HEK293 (cell line): ENCODE measurements around the gene ARHGAP8.

Experiments
- CTCF ChIA-PET: fragments of 350-600 bp; formaldehyde crosslinking; extraction: SDS; loops from one replicate; lab custom pipeline; 2021; ENCODE audit warnings: antibody characterized with exemption; lab: Yijun Ruan, JAX
- POLR2A ChIA-PET: fragments of 300-600 bp; formaldehyde crosslinking; extraction: SDS; loops from one replicate; lab custom pipeline; 2020; ENCODE audit warnings: antibody characterized with exemption, inconsistent platforms; lab: Yijun Ruan, JAX
- H3K27ac ChIP-seq: fragments of 200-500 bp; sonication (Bioruptor generic); 2 replicates; pipeline ENCODE4 v1.5.1; 2014; ENCODE audit warnings: low read depth, low read length, control low read depth, inconsistent platforms; ENCODE audit errors: extremely low read depth
- H3K36me3 ChIP-seq, 2 experiments: fragments of 200-500 bp in 1 of 2; sonication (Bioruptor generic) in 1 of 2; 1 replicate in 1 of 2; 2 replicates in 1 of 2; pipeline ENCODE4 v1.5.1; 2014 to 2017; ENCODE audit warnings: inconsistent platforms in 2 of 2, low read length in 2 of 2; ENCODE audit not compliant: control insufficient read depth in 2 of 2, insufficient read depth in 1 of 2
- H3K4me1 ChIP-seq: fragments of 200-500 bp; sonication (Bioruptor generic); 2 replicates; pipeline ENCODE4 v1.5.1; 2014; ENCODE audit warnings: mild to moderate bottlenecking, low read length, inconsistent platforms; ENCODE audit not compliant: control insufficient read depth, insufficient read depth
- H3K4me3 ChIP-seq: 2 replicates; pipeline ENCODE4 v1.5.1; 2011; ENCODE audit warnings: low read depth, mild to moderate bottlenecking, control low read depth, low read length, moderate library complexity
- H3K9me3 ChIP-seq: fragments of 200-500 bp; sonication (Bioruptor generic); 2 replicates; pipeline ENCODE4 v1.5.1; 2014; ENCODE audit warnings: low read depth, low read length, inconsistent platforms; ENCODE audit not compliant: control insufficient read depth, insufficient read depth
- ATF2 ChIP-seq: fragments of 450-650 bp; formaldehyde crosslinking; IDR thresholded peaks from 2 replicates; pipeline ENCODE4 v1.5.1; 2016; ENCODE audit warnings: missing biosample characterization, missing genetic modification characterization, low read depth
- INSM2 ChIP-seq: fragments of 450-650 bp; formaldehyde crosslinking; IDR thresholded peaks from 2 replicates; pipeline ENCODE4 v1.5.1; 2016; ENCODE audit warnings: missing biosample characterization, missing genetic modification characterization
- KLF17 ChIP-seq: fragments of 450-650 bp; formaldehyde crosslinking; IDR thresholded peaks from 2 replicates; pipeline ENCODE4 v1.5.1; 2016; ENCODE audit warnings: missing biosample characterization, missing genetic modification characterization
- REST ChIP-seq: fragments of 450-650 bp; formaldehyde crosslinking; IDR thresholded peaks from 2 replicates; pipeline ENCODE4 v1.5.1; 2016; ENCODE audit warnings: missing biosample characterization, missing genetic modification characterization
- SCRT2 ChIP-seq: fragments of 450-650 bp; formaldehyde crosslinking; IDR thresholded peaks from 2 replicates; pipeline ENCODE4 v1.5.1; 2016; ENCODE audit warnings: missing biosample characterization, missing genetic modification characterization
- ZBTB11 ChIP-seq: fragments of 450-650 bp; formaldehyde crosslinking; conservative IDR thresholded peaks from 2 replicates; pipeline ENCODE4 v1.5.1; 2016; ENCODE audit warnings: low read depth, missing biosample characterization, missing genetic modification characterization
- ZNF114 ChIP-seq: fragments of 450-650 bp; formaldehyde crosslinking; IDR thresholded peaks from 2 replicates; pipeline ENCODE4 v1.5.0; 2017; ENCODE audit warnings: missing biosample characterization, missing genetic modification characterization
- ZNF133 ChIP-seq: fragments of 450-650 bp; formaldehyde crosslinking; IDR thresholded peaks from 2 replicates; pipeline ENCODE4 v1.5.1; 2016; ENCODE audit warnings: missing biosample characterization, missing genetic modification characterization
- ZNF140 ChIP-seq: fragments of 450-650 bp; formaldehyde crosslinking; IDR thresholded peaks from 2 replicates; pipeline ENCODE4 v1.5.1; 2016; ENCODE audit warnings: missing biosample characterization, missing genetic modification characterization
- ZNF521 ChIP-seq: fragments of 450-650 bp; formaldehyde crosslinking; IDR thresholded peaks from 2 replicates; pipeline ENCODE4 v1.5.1; 2017; ENCODE audit warnings: missing biosample characterization, mild to moderate bottlenecking, missing genetic modification characterization
- ZNF549 ChIP-seq: fragments of 450-650 bp; IDR thresholded peaks from 2 replicates; pipeline ENCODE4 v1.5.1; 2018; ENCODE audit warnings: missing biosample characterization, missing genetic modification characterization, mild to moderate bottlenecking, inconsistent platforms, moderate library complexity
- ZNF624 ChIP-seq: fragments of 450-650 bp; formaldehyde crosslinking; IDR thresholded peaks from 2 replicates; pipeline ENCODE4 v1.5.1; 2017; ENCODE audit warnings: missing biosample characterization, missing genetic modification characterization

ARHGAP8 gene

GRCh38 chr22:44759001-44759400 is 6.6 kb downstream of the ARHGAP8 start:
- Histone ChIP-seq H3K9me3 (no peaks in the 10 kb centered on the region), H3K4me1 (peaks cover 19% of the 10 kb centered on the region), H3K4me3 (no peak overlapping the region), H3K27ac (no peak overlapping the region), H3K36me3 (no peaks in the 10 kb centered on the region; a peak in 1 of 3 replicates)
- ChIA-PET POLR2A (interaction anchor here (0.6 kb wide), 1 partner anchor 482 kb away, joined by 3 read pairs; no protein-coding TSS in a partner anchor), CTCF (interaction anchor here (0.8 to 1.5 kb wide), 2 partner anchors 60 to 74 kb away, joined by 3 to 4 read pairs; no protein-coding TSS in a partner anchor)
- TF ChIP-seq ZNF624 (tag by site-specific recombination): no peak
- no peak for TF ChIP-seq ZNF114
- TF ChIP-seq ZNF549 (tag by site-specific recombination): no peak
- TF ChIP-seq ATF2 (tag by site-specific recombination): no peak
- no peak for TF ChIP-seq KLF17
- no peak for TF ChIP-seq REST
- TF ChIP-seq SCRT2 (tag by site-specific recombination): no peak
- TF ChIP-seq ZNF521 (tag by site-specific recombination): no peak
- TF ChIP-seq ZBTB11 (tag by site-specific recombination): no peak
- TF ChIP-seq ZNF140: no peak
- TF ChIP-seq INSM2: no peak
- TF ChIP-seq ZNF133 (tag by site-specific recombination): no peak
